ENCODE data around the gene ATP1A3.
"Not testable (repeated sequence)": the region's sequence is repeated elsewhere in the genome, so short reads cannot be mapped to it uniquely, and the experiment has no call there.

ATP1A3 gene

DNA sequence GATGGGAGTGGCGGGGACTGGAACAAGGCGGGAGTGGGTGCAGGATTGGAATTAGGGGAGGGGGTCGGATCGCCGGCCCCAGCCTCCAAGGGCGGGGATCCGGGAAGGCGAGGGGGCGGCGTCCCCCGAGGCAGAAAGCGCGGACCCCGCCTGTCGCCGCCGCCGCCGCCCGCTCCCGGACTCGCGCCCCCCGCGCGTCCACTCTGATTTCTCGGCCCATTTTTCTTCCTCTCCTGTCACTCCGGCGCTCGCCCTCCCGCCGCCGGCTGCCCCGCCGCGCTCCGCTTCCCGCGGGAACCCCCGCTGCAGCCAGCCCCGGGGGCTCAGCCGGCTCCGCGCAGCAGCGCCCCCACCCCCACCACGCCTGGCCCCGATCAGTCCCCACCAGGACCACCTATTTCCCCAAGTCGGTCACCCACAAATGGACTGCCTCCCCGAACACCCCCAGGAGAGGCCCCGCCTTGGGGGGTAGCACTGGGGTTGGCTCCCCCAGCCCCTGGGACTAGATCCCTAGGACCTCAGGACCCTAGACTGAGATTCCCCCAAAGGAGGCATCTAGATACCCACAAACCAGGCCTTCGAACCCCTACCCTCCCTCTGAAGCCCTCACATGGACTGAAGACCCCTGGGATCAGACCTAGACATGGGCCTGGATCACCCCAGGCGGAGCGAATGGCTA, 53.2 kb downstream of the ATP1A3 start:
- in situ Hi-C loops (cut with HindIII; ENCODE audit: low sequenced_read_pairs), result no loop called here
- H3K4me3 ChIP-seq (ENCODE audit: low read depth, low read length), result peak overlapping the region; percentile 42
- TF ChIP-seq CTCF (IDR thresholded peaks at IDR 0.05; ENCODE audit: low read depth, low read length, missing control alignments), result no peak
- no peak for DNase-seq (ENCODE audit: low read depth)

GRCh38 chr19:41939861-41940730, 53.9 kb downstream of the ATP1A3 start:
- no peak for TF ChIP-seq CTCF (IDR thresholded peaks at IDR 0.05; ENCODE audit: low read depth, low read length, missing control alignments)
- in situ Hi-C loops (cut with HindIII; ENCODE audit: low sequenced_read_pairs), result no loop called here
- H3K4me3 ChIP-seq (ENCODE audit: low read depth, low read length), result peak overlapping the region; percentile 42
- no peak for DNase-seq (ENCODE audit: low read depth)

GRCh38 chr19:41939209-41939608, 54.8 kb downstream of the ATP1A3 start:
- in situ Hi-C loops (cut with HindIII; ENCODE audit: low sequenced_read_pairs); H3K4me3 ChIP-seq (ENCODE audit: low read depth, low read length); DNase-seq (ENCODE audit: low read depth): not testable (repeated sequence)

- DNase-seq (ENCODE audit: low read depth), result no peak
- in situ Hi-C loops (cut with HindIII; ENCODE audit: low sequenced_read_pairs), result no loop called here
- no peak overlapping the region for H3K4me3 ChIP-seq (ENCODE audit: low read depth, low read length)
- TF ChIP-seq CTCF (IDR thresholded peaks at IDR 0.05; ENCODE audit: low read depth, low read length, missing control alignments), result no peak
These were observed 56.2 kb downstream of the ATP1A3 start for GRCh38 chr19:41937525-41938468.

GRCh38 chr19:41936961-41937360, 57.1 kb downstream of the ATP1A3 start:
- in situ Hi-C loops (cut with HindIII; ENCODE audit: low sequenced_read_pairs), result no loop called here
- no peak for TF ChIP-seq CTCF (IDR thresholded peaks at IDR 0.05; ENCODE audit: low read depth, low read length, missing control alignments)
- DNase-seq (ENCODE audit: low read depth), result no peak
- no peak overlapping the region for H3K4me3 ChIP-seq (ENCODE audit: low read depth, low read length)

GRCh38 chr19:41936416-41936850, 57.6 kb downstream of the ATP1A3 start:
- in situ Hi-C loops (cut with HindIII; ENCODE audit: low sequenced_read_pairs), result no loop called here
- TF ChIP-seq CTCF (IDR thresholded peaks at IDR 0.05; ENCODE audit: low read depth, low read length, missing control alignments), result no peak
- DNase-seq (ENCODE audit: low read depth), result no peak
- no peak overlapping the region for H3K4me3 ChIP-seq (ENCODE audit: low read depth, low read length)

All from astrocyte of the cerebellum (primary cell).